NCI-H2196 (cell line): ENCODE measurements around the gene C1orf35.
"Not testable (repeated sequence)": the region's sequence is repeated elsewhere in the genome, so short reads cannot be mapped to it uniquely, and the experiment has no call there.

Source experiments
- DNase-seq: peaks from one replicate; lab custom pipeline; 2025; ENCODE audit not compliant: unreplicated experiment; lab: John Stamatoyannopoulos, UW

Gene C1orf35

DNA sequence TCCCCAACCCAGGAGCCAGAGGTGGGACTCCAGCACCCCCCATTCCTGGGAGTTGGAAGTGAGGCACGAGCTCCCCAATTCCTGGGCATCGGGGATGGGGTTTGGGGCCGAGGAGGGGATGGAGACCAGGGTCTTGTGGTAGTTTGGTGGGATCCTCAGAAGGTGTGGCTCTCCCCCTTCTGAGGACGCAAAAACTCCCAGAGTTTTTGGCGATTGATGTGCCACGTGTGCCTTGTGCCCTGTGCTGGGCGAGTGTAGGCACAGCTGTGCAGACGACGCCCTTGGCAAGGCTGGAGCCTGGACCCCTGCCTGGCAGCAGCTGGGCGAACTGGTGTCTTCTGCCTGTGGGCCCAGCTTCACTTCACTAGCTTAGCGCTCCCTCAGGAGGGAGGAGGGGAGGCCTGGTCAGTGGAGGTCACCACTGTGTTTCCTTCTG is 39.6 kb upstream of the C1orf35 start:
- no peak for DNase-seq

DNA sequence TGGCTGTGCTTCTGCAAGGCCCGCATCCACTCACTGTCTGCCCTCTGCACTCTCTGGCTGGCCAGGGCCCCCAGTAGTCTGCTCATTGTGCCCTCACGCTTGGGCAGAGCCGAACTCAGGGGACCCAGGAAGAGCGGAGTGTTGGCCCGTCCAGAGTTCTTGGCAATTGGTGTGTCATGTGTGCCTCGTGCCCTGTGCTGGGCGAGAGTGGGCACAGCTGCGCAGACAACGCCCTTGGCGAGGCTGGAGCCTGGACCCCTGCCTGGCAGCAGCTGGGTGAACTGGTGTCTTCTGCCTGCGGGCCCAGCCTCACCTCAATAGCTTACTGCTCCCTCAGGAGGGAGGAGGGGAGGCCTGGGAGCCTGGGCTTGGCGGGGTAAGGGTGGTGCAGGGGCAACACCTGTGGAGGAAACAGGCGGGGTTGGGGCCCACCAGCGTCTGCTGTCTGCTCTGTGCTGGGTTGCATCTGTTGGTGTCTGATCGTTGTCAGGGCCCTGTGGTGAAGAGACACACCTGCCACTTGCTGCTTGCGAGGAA is 39.1 kb upstream of the C1orf35 start:
- DNase-seq = no peak

DNA sequence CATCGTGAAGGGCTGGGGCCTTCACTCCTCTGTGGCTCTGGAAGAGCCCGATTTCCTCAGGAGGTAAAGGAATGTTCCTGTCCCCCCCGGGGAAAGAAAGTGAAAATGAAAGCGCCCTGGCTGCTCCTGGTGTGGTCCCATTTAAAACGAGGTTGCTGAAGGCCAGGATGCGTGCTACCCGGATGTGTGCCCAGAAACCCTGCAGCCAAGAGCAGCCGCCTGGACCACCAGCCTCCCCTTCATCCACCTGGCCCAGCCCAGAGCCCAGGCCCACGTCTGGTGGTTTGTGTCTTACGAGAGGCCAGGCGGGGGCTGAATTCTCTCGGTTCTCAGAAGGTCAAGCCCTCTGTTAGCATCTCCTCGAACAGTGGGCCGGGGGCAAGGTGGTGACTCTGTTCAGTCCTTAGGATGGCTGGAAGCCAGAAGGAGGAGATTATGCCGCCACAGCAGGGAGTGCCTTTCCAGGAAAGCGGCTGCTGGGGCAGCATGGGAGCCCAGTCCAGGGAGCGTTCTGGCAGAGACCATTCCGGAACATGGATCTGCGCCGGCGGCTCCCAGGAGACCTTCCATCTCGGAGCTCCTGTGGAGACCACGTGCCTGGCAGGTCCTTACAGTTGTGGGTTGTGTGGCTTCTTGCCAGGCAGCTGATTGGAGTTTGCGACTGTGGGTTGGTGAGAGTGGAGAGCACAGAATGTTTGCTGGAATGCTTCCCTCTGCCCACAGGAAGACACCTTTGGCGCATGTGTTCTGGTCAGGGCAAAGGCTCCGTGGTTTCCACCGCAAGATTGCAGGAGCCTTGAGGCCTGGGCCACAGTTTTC is 38.3 kb upstream of the C1orf35 start:
- DNase-seq = no peak

DNA sequence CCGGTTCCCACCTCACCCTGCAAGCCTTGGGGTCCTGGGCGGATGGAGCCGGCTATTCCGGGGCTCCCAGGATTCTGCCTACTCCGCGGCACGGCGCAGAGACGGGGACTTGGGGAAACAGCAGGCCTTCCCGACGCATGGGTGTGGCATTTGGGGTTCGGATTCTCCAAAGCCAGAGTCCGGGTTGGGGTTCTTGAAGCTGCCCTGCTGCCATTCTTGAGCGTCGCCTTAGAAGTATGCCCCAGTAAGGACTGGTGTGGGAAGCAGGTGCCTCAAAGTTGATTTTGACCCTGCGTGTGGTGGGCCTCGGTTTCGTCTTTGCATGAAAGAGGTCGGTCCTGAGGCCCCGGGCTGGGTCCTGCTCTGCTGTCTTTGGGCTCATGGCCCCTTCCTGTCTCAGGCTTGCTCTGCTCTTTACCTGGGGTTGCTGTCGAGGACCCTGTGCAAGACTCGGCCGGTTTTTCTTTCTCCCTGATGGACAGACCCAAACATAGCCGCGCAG is 37.6 kb upstream of the C1orf35 start:
- DNase-seq = no peak

DNA sequence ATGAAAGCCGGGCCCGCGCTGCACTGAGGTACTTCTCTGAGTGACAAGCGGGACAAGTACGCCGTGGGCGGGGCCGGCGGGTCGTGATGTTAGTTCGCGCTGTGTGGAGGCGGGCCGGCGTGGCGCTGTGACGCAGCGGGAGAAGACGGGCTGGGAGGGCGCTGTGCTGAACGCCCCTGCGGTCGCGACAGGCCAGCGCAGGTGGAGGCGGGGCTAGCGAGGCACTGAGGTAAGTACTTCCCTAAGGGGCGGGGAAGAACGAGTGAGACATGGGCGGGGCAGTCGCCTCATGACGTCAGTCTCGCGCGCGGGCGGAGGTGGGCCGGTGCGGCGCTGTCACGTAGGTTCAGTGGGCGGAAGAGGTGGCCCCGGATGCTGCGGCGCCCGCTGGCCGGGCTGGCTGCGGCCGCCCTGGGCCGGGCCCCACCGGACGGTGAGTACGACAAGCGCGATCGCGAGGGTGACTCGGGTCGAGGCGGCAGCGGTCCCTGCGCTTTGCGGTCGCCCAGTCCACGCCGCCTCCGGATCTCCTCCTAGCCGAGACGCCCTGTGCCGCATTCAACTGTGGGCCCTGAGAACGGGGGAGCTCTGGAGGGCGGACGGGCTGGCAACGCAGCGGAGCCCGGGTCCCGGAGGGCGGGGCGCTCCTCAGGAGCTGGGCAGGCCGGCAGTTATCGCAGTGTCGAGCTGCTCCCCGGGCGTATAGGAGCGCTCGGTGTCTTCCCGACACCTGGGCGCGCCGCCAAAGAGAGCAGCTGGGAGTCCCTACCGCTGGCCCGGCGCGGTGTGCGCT is 37.0 kb upstream of the C1orf35 start, which contains the start of gene GUK1:
Gene GUK1 (plus strand): TSS at position 349 of the 793 bp plus-strand sequence. CDS start 24 bp downstream, at position 373.
- peak; percentile 99 for DNase-seq

DNA sequence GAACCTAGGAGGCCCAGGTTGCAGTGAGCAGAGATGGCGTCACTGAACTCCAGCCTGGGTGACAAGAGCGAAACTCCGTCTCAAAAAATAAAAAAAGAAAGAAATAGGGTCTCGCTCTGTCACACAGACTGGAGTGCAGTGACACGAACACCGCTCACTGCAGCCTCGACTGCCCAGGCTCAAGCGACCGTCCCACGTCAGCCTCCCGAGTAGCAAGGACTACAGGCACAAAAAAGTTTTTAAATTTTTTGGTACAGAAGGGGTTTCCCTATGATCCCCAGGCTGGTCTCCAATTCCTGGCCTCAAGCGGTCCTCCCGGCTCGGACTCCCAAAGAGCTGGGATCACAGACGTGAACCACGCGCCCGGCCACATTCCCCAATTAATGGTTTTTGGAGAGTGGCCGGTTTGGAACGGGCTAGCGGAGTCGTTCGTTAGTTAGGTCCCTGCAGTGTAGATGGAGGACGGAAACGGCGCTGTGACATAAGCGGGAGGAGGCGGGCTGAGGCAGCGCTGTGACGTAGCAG is 36.3 kb upstream of the C1orf35 start:
- DNase-seq = no peak

DNA sequence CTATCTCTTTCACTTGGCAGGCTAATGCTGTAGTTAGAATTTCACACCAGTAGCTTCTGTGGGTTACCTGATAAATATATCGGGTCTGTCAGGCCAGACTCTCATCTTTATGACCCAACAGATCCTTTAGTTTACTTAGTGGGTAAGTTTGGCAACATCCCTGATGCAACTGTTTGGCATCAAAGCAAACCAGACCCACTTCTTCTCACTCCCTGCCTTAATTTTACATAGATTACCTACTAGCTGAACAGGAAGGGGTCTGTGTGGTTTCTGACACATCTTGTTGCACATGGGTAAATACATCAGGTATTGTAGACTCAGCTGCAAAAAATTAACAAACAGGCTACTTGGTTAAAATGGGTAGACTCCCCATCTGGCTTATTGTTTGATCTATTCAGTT is 33.8 kb upstream of the C1orf35 start:
- no peak for DNase-seq

DNA sequence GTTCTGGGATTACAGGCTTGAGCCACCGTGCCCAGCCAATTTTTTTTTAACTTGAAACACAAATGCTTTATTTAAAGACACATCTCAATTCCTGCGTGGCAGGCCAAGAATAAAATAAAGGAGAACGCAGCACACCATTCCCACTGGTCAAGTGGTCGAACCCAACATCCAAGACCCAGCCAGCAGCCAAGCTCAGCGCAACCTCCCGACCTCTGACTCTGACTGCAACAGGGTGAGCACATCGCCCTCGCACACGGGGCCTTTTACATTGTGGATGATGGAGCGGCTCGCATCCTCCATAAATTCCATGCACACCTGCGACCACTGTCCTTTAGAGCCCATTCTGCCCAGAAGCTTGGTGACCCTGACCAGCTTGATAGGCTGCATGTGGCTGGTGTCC is 31.5 kb upstream of the C1orf35 start:
- no peak for DNase-seq

DNA sequence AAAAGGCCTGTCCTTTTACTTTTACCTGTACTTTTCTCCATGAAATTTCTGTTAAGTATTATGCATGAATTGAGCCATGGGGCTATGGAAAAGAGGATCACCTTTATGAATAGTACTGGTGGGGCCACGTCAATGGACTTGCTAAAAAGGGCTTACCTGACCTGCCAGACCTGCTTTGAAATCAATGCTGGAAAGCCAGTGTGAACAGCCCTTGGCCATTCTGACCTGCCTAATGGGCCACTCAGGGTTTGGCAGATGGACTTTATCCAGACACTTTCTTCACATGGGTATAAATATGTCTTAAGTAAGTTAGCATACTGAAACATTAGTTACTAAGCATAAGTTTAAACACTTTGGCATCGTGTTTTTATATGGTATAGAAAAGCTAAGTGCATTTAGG is 28.6 kb upstream of the C1orf35 start:
- DNase-seq = no peak

DNA sequence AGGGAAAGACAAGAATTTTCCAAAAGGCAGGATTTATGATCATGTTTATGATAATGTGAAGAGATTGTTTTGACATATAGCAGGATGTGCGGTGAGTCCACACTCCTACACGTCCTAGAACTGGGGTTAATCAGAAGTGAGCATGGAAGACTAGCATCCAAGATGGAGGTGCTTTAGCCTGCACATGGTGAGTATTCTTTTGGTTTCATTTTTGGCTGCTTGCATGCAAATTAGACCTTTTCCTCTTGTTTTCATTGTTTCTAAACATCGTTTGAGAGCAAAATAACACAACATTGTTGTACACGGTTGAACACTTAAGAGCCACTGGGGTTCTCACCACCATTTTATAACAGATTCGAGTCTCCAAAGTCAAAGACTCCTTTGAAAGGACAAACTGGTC is 22.1 kb upstream of the C1orf35 start:
- no peak for DNase-seq

DNA sequence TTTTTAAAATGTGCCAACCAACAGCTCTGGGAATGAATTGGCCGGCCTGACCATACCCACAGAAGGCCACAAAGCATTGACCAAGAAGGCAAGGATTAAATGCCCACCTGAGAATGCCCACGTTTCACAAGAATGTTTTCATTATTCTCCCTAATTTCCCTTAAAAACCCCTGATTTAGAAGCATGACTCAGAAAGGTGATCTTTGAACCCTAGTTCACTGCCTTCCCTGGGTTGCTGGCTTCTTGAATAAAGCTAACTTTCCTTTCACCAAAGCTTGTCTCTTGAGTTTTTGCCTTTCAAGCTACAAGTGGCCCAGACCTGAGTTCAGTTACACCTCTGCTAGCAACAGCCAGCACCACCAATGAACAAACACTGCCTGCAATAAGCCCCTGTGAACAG is 20.4 kb upstream of the C1orf35 start:
- no peak for DNase-seq

DNA sequence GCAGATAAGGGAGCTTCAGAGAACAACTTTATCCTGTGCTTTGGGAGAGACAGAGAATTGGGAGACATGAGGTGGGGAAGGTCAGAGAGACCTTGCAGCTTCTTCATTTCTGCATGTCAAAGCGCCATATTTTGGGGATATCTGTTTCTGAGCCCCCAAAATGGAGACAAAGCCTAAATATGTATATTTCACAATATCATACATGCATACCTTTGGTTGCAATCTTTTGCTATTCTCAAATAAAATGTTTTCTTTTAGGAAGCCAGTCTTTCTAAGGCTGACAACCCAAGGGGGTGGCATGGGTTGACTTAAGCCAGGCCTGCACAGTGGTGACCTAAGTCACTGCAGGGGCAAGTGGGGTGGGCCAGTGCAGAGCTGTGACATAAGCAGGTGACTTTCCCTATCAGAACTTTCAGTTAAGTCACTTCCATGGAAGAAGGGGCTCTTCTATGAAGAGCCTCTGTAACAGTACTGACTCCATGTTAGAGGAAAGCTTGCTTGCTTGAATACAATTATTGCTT is 19.9 kb upstream of the C1orf35 start:
- no peak for DNase-seq

DNA sequence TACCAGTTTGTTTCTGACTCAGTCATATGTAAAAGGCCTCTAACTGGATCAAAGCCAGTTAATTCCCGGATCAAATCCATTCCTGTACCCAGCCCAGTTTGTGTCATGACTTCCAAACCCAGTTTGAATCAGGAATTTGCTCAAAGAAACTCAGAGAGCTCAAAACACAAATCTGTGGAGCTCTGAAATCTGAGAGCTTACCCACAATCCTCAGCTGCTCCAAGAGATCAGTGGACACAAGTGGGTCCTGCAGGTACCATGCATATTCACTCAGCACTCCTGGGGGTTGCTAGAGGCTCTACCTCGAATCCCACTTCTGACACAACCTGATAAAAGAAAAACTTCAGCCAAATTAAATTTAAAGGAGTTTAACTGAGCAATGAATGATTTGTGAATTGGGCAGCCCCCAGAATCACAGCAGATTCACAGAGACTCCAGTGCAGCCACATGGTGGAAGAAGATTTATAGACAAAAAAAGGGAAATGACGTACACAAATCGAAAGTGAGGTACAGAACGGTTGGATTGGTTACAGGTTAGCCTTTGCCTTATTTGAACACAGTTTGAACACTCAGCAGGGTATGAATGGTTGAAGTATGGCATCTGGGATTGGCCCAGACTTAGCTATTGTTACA is 17.8 kb upstream of the C1orf35 start:
- DNase-seq = no peak

DNA sequence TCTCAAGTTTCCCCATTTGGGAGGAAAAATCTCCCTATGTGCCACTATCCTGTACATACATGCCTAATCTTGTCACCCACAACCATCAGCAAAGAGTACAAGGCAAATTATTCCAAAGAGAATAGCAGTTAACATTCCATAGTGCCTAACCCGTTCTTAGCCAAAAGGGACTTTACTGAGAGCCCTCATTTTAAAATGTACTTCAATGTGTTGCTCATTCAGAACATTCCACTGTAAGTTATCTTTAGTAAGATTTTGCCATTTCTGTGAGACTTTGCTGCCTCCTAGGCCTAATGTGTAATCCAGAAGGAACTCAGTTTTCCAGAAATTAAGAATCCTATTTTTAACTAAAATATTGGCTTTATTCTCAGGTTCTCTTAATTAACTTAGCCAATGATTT is 17.2 kb upstream of the C1orf35 start:
- no peak for DNase-seq

DNA sequence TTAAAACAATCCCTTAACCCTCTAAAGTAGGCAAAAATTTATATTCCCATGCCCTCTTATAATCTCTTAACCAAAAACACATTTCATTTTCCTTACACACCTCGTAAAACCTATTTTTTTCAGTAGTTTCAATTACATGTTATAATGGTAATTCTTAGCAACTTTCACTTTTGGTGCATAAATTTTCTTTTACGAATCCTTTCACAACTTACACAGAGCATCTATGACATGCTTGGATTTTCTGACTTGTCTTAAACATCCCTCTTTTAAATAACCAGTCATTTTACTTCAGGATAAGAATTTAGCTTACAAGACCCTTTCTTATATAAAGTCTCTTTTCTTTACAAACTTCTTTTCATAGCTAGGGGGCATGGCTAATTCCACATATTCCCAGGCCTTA is 14.9 kb upstream of the C1orf35 start:
- no peak for DNase-seq

DNA sequence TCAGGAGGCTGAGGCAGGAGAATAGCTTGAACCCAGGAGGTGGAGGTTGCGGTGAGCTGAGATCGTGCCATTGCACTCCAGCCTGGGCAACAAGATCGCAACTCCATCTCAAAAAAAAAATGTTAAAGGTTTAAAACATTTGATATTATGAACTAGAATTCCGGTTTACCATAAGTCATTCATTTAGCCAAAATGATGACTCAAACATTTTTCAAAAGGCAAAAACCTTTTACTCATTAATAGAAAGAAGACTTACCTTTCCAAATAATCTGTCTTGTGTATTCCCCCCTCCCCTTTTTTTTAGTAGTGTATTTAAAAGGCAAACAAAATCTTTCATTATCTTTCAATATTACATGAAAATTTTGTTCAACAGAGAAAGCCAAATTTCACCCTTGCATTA is 14.2 kb upstream of the C1orf35 start:
- no peak for DNase-seq

DNA sequence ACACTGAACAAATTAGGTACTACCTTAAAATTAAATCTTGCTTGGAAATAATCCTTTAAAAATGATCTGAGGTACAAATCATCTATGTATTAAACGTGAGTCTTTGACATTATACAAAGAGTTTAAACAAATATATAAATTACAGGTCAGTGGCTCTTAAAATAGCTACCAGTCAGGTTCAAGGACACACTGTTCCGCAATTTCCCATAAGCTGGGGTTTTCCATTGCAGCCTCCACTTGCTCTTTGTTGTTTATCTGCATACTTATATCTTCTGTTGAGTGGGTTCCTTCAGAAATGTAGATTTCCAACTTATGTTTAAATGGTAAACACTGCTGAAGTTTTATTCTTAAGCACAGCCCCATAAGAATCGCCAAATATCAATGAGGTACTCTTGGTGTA is 11.7 kb upstream of the C1orf35 start:
- no peak for DNase-seq

DNA sequence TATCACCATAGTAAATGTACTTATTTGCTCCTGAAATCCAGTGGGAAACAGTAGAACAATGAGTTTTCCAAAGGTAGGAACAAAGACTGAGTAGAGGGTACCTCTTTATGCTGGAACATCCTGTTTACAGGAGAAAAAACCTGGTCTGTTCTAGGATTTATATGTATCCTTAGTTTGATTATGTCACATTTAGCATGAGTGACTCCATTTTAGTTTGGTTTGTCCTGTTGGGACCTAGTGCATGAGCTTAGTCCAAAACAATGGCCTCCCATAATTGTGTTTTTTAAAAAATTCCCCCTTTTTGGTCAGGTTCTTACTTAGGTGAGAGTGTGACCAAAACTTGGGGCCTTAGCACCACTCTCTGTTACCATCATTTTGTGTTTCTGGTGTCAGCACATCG is 9.5 kb upstream of the C1orf35 start:
- no peak for DNase-seq

DNA sequence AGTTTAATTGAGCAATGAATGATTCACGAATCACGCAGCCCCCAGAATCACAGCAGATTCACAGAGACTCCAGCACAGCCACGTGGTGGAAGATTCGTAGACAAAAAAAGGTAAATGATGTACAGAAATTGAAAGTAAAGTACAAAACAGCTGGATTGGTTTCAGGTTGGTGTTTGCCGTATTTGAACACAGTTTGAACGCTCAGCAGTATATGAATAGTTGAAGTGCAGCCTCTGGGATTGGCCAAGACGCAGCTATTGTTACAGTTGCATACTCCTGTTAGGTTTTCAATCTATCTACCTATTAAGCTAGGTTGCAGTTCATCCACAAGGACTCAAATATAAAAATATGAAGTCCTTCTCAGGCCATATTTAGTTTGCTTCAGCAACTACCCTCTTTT is 9.0 kb upstream of the C1orf35 start:
- DNase-seq = no peak

DNA sequence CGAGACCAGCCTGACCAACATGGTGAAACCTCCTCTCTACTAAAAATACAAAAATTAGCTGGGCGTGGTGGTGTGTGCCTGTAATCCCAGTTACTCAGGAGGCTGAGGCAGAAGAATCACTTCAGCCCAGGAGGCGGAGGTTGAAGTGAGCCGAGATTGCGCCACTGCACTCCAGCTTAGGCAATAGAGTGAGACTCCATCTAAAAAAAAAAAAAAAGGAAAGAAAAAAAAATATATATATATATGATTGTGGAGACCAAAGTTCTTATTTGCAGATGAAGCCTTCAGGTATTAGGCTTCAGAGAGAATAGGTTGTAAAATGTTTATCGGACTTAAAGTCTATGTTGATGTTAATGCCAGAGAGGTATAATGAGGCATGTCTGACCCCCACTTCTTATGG is 8.2 kb upstream of the C1orf35 start:
- DNase-seq = not testable (repeated sequence)

DNA sequence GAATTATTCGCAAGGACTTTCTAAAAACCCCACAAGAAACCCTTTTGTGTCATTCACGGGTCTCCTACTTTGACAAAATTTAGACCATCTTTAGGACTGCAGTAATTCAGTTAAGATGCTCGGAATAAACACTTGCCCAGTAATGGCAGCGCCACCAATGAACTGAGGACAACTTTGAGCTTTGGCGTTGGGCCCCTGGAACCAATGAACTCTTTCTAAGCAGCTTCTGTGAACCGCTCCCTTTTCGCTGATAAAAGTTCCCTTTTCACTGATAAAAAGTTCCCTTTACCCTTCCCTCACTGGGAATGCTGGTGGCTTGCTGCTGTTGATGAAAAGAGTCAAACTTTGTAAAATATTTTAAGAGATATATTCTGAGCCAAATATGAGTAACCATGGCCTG is 7.4 kb upstream of the C1orf35 start:
- DNase-seq = no peak
